ENCODE measurements around the gene ACBD5.
"Not testable (repeated sequence)": the region's sequence is repeated elsewhere in the genome, so short reads cannot be mapped to it uniquely, and the experiment has no call there.

The ACBD5 gene

GRCh38 chr10:27237531-27237930 is 3.1 kb downstream of the ACBD5 start:
- DNase-seq = not testable (repeated sequence)

- DNase-seq = not testable (repeated sequence)
These were observed 3.9 kb downstream of the ACBD5 start for GRCh38 chr10:27236589-27237128.

GRCh38 chr10:27235706-27236105 is 4.9 kb downstream of the ACBD5 start:
- DNase-seq = no peak

GRCh38 chr10:27230022-27230421 is 10.6 kb downstream of the ACBD5 start:
- no peak for DNase-seq

GRCh38 chr10:27225642-27226257 is 14.8 kb downstream of the ACBD5 start:
- no peak for DNase-seq

- DNase-seq = no peak
These were observed 15.5 kb downstream of the ACBD5 start for GRCh38 chr10:27225011-27225590.

- DNase-seq = peak; percentile 77
These were observed 16.6 kb downstream of the ACBD5 start for GRCh38 chr10:27223964-27224363.

- no peak for DNase-seq
These were observed 33.2 kb downstream of the ACBD5 start for GRCh38 chr10:27207350-27207749.

- no peak for DNase-seq
These were observed 36.8 kb downstream of the ACBD5 start for GRCh38 chr10:27203806-27204205.

- peak; percentile 31 for DNase-seq
These were observed 42.5 kb downstream of the ACBD5 start for GRCh38 chr10:27197980-27198620.

- no peak for DNase-seq
These were observed 48.3 kb downstream of the ACBD5 start for GRCh38 chr10:27192284-27192683.

GRCh38 chr10:27190508-27190907 is 50.1 kb downstream of the ACBD5 start:
- DNase-seq = no peak

- DNase-seq = peak; percentile 16
These were observed 51.7 kb downstream of the ACBD5 start for GRCh38 chr10:27188897-27189296.

- DNase-seq = no peak
These were observed 52.3 kb downstream of the ACBD5 start for GRCh38 chr10:27188259-27188658.

GRCh38 chr10:27169849-27170248 is 70.7 kb downstream of the ACBD5 start:
- DNase-seq = no peak

- DNase-seq = no peak
These were observed 82.2 kb downstream of the ACBD5 start for GRCh38 chr10:27158421-27158820.

GRCh38 chr10:27157150-27157549 is 83.4 kb downstream of the ACBD5 start:
- no peak for DNase-seq

- not testable (repeated sequence) for DNase-seq
These were observed 84.0 kb downstream of the ACBD5 start for GRCh38 chr10:27156566-27156965.

GRCh38 chr10:27155066-27155754 is 85.4 kb downstream of the ACBD5 start, which contains the start of gene MASTL:
TSS of gene MASTL (plus strand) at chr10:27155352. CDS start at chr10:27155427, 75 bp downstream.
- DNase-seq = peak; percentile 96

- peak; percentile 61 for DNase-seq
These were observed 86.8 kb downstream of the ACBD5 start for GRCh38 chr10:27153845-27154193.

GRCh38 chr10:27153329-27153728 is 87.3 kb downstream of the ACBD5 start:
- DNase-seq = no peak

GRCh38 chr10:27152687-27153086 is 87.9 kb downstream of the ACBD5 start:
- DNase-seq = no peak

- DNase-seq = no peak
These were observed 90.3 kb downstream of the ACBD5 start for GRCh38 chr10:27150261-27150660.

- DNase-seq = no peak
These were observed 92.9 kb downstream of the ACBD5 start for GRCh38 chr10:27147701-27148100.

Measured in hematopoietic multipotent progenitor cell treated with erythropoietin and hydrocortisone succinate and interleukin-3 and kit ligand, for 6 days (in vitro differentiated cells).